H54 (cell line): Measurements from ENCODE around the gene SLC25A27.

Source experiments
- DNase-seq: peaks from one replicate; pipeline ENCODE4 v3.0.0; 2011; ENCODE audit warnings: low spot score, mixed read lengths; ENCODE audit not compliant: insufficient read length
- FAIRE-seq: peaks from 3 replicates; lab custom pipeline; 2011; peaks lifted over from hg19 to GRCh38; lab: Jason Lieb, UNC
- POLR2A ChIP-seq: IDR thresholded peaks from 2 replicates; pipeline ENCODE4 v1.6.1; 2011; ENCODE audit warnings: low read depth, mild to moderate bottlenecking, low read length

SLC25A27 gene, protein sequence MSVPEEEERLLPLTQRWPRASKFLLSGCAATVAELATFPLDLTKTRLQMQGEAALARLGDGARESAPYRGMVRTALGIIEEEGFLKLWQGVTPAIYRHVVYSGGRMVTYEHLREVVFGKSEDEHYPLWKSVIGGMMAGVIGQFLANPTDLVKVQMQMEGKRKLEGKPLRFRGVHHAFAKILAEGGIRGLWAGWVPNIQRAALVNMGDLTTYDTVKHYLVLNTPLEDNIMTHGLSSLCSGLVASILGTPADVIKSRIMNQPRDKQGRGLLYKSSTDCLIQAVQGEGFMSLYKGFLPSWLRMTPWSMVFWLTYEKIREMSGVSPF

DNA sequence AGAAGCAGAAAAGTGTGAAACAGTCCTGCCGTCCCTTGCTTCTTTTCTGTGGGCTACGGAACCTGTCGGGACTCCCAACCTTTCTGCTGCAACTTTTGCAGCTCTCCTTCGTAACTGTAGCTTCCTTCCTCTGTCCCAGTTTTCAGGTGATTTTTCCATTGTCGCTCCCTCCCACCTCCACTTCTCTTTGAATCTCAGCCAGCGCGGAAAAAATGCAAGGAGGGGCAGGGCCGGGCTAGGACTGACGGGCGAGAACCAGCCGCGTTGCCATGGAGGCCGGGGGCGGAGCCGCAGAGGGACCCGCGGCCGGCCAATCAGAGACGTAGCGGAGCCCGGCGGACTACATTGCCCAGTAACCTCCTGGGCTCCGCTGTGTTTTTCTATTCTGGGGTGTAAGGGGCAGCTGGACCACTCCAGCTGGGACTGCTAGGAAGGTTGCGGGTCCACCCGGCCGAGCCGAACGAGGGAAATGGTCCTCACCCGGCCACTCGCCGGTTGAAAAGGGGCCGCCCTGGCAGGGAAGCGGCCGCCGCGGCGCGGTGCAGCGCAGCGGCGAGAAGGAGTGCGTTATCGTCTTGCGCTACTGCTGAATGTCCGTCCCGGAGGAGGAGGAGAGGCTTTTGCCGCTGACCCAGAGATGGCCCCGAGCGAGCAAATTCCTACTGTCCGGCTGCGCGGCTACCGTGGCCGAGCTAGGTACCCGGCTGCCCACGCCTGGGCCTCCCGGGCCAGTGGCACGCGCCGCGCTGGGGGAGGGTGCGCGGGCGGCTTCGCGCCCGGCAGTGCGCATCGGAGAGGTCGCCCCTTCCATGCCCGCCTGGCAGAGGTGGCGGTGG lies at the start of gene SLC25A27, which contains the start of gene CYP39A1:
SLC25A27 (plus strand) TSS at position 373 of the 836 bp plus-strand sequence; CDS start at position 591, 218 bp downstream.
CYP39A1 (minus strand) TSS at position 216 of the 836 bp plus-strand sequence. CDS start 236 bp downstream, outside the sequence.
- FAIRE-seq (no peak), DNase-seq (no peak)
- no peak for TF ChIP-seq POLR2A

DNA sequence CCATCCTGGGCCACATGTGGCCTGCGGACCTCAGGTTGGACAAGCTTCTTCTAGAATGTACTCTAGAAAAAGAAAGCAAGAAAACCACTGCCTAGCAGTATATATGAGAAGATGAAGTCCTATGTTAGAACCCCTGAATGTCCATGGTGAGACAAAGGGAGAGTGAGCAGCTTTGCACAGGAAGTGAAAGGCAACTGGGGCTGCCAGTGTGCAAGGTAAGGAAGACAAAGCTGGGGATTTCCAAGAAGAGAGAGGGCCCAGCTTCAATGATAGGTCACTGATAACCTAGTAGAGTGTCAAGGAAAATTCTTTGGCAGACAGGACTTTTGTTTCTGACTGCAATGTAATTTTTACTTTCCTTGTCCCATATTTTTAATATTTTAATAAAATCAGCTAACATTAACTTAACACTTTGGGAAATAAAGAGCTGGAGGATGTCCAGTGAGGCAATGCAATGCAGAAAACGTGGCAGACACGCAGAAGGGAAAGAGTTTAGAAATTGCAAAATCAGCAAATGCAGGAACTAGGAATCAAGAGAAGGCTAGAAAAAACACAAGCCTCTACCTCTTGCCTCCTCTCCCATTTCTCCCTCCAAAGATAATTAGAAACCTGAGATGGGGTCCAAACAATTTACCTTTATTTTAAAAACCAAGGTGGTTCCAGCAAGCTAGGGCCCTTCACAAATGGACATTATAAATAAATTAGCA lies 47.5 kb upstream of the SLC25A27 start:
- TF ChIP-seq POLR2A = no peak
- FAIRE-seq (no peak), DNase-seq (no peak)

DNA sequence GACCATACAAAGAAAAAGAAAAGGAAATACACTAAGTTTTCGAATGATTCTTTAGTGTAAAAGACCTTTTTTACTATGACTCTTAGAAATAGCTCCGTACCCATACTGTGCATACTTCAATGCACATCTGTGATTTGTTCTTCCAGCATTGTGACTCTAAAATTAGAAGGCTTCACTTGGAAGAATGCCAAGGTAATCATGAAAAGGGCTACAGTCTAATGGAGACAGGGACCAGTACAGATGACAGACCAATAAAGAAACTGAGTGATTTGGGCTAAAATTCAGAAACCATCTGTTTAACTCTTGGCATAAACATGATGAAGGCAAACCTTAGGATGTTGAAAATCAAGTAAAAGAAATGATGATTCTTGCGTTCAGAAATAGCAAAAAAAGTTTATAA lies 46.4 kb upstream of the SLC25A27 start:
- TF ChIP-seq POLR2A = no peak
- DNase-seq (no peak), FAIRE-seq (no peak)

DNA sequence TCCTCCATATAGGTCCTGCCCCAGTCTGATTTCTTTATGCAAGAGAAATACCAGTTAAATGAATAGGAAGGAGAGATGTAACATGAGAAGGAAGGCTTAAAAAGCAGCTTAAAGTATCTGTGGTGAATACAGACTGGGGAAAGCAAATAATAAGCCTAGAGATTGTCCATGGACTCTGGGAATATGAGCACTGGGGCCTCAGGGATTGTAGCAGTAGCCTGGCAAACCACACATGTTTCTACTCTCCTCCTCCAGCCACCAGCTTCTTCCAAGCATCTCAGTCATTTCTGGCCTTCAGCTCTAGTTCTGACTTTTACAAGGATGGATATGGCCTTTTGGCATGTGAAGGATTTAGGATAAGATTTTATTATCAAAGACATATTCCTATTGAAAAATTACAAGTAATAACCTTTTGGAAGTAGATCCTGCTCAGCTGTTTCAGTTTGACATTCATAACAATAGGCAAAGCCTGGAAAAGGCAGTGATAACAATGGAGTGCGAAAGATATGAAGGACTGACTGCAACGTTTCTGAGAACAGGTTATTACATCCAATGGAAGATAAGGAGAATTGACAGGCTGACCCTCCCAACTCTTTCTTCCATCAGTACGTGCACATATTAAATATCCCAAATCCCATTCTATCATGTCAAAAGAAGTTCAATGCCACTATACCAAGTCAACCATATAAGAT lies 41.8 kb upstream of the SLC25A27 start:
- FAIRE-seq = no peak
- no peak for DNase-seq
- TF ChIP-seq POLR2A = no peak

DNA sequence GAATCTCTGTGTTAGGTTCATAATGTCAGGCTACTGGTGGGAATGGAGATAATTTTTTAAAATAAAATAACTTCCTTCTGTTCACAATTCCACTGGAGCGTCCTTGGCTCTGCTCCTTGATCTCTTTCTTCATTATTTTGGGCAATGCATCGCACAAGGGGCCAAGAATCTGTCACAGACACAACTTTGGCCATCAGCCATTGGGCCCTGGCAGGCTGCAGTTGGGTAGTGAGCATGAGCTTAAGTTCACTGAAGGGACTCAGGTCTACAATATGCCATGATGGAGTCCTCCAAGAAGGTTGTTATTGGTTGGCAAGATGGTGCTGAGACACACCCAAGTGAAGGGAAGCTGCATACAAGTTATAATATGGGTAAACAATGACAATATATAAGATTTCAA lies 40.1 kb upstream of the SLC25A27 start:
- TF ChIP-seq POLR2A = no peak
- DNase-seq (no peak), FAIRE-seq (no peak)

DNA sequence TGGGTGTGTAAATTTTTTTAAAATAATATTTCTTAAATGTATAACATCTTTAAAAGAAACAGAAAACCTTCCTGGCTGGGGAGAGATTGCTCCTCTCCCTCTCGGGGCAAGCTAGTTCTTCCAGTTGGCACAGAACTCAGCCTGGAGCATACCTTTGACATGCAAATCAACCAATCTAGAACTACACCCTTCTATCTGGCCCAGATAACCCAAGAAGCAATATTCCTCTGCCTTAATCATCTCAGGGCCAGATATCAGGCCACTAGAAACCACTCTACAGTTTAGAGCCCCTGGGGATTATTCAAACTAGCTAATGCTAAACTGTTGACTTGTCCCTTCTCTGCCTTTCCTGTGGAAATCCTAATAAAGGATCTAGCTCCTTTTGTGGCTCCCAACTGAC lies 34.0 kb upstream of the SLC25A27 start:
- no peak for DNase-seq
- FAIRE-seq = no peak
- TF ChIP-seq POLR2A = no peak

DNA sequence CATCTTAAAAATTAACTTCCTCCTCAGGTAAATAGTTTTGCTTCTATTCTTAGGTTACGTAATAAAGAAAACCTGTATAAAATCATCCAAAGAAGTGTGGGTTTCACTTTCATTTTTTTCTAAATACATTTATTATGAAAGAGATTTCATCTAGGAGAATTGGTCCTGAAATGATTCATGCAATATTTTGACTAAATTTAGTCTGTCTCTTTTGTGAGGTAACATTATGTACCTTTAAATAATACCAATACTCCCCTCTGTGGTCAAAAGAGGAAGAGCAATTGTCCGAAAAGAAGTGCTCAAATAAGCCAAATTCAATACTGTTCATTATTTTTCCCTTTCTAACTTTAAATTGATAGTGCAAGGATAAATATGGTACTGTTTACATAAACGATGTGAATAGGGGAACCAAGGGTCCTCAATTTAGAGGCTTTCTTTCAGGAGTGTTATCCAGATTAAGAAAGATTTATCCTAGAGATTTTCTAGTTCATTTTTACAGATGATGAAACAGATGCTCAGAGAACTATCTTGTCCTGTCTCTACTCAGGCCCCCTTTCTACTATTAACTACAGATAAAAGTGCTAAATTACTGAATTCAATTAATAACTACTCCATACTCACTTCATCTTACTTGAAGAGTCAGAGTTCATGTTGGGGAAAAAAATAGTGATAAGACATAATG lies 26.4 kb upstream of the SLC25A27 start:
- no peak for DNase-seq
- no peak for TF ChIP-seq POLR2A
- FAIRE-seq = peak; percentile 71

DNA sequence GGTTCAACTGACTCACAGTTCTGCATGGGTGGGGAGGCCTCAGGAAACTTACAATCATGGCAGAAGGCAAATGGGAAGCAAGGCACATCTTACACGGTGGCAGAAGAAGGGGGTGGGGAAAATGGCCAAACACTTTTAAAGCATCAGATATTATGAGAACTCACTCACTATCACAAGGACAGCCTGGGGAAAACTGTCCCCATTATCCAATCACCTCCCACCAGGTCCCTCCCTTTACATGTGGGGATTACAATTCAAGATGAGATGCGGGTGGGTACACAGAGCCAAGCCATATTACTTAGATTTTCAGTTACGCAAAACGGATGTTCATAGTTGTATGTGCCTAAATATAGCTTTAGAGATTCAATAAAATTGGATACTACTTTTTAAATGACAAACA lies 25.8 kb upstream of the SLC25A27 start:
- FAIRE-seq (no peak), DNase-seq (no peak)
- TF ChIP-seq POLR2A = no peak

DNA sequence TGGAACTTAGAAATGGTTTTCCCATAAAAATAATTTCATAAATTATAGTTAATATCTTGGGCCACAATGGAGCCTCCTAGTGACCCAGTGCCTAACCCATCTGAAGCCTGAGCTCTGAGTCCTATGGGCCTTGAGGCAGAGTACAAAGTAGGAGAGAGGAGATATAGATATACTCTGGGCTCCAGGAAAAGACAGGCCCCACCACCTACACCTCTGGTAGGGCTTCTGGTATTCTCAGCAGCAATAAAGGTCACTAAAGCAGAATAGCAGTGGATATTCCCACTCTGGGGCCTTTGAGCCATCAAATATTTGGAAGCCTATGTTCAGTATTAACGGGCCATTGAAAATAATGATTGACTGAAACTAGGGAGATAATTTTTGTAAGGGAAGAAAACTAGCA lies 24.3 kb upstream of the SLC25A27 start:
- no peak for DNase-seq
- FAIRE-seq = no peak
- no peak for TF ChIP-seq POLR2A

DNA sequence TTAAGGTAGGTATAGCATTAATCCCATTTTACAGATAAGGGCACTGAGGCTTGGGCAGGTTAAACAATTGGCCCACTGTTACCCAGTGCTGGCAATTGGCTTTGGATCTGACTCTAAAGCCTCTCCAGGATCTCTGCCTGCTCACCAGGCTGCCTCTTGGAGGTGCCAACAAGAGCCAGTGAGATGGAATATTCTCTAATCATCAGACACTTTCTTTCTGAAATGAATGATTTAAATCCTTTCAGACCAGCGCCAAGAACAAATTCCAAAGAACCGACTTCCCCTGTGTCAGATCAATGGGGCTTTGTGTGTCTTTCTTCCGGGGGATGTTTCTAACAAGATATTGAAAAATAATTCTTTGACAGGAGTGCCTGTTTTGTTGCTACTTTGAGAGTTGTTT lies 23.8 kb upstream of the SLC25A27 start:
- no peak for TF ChIP-seq POLR2A
- FAIRE-seq = no peak

DNA sequence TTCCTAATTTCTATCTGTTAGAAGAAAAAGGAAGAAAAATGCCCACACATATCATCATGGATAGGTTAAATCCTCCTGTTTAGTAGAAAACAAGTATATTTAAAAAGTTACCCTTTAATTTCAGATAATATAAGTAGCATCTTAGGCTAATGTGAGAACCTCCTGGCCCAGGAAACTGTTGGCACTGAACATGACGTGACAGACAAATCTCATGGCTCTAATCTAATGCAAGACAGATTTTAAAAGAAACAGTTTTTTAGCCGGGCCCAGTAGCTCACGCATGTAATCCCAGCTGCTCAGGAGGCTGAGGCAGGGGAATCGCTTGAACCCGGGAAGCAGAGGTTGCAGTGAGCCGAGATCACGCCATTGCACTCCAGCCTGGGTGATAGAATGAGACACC lies 23.1 kb upstream of the SLC25A27 start:
- FAIRE-seq (no peak), DNase-seq (no peak)
- no peak for TF ChIP-seq POLR2A

More for the DNA sequence above, 23.8 kb upstream of the SLC25A27 start:
- DNase-seq = no peak

DNA sequence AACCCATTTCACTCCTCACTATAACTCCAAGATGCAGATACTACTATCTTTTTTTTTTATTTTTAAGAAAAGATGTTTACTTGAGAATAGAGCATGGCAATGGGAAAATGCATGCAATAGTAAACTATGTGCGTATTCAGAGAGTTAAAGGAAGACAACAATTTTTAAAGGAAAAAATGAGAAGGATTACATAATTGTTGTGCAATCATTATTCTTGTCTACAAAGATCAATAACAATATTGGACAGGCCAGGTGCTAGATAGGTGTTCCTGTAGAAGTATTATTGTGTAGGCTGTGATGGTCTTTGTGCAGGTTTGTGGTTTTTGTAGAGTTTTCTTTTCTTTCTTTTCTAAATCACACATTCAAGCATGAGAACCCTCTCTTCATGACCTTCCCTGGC lies 20.7 kb upstream of the SLC25A27 start:
- no peak for DNase-seq
- no peak for TF ChIP-seq POLR2A
- no peak for FAIRE-seq

DNA sequence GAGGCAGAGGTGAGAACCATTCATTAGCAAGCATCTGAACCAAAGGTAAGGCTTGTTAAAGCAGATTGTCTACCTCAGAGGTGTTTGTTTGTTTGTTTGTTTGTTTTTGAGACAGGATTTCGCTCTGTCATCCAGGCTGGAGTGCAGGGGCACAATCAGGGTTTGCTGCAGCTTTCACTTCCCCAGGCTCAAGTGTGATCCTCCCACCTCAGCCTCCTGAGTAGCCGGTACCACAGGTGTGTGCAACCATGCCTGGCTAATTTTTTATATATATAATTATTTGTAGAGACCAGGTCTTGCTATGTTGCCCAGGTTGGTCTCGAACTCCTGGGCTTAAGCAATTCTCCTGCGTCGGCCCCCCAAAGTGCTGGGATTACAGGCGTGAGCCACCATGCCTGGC lies 17.3 kb upstream of the SLC25A27 start:
- FAIRE-seq = no peak
- no peak for TF ChIP-seq POLR2A
- no peak for DNase-seq
